GM19023 (cell line): ENCODE data around the gene ASPHD2.

Experiments
- ATAC-seq: cut with Tn5 transposase; IDR thresholded peaks from one replicate; pipeline ENCODE4 v1.9.1; 2021; ENCODE audit warnings: mild to moderate bottlenecking, moderate library complexity; ENCODE audit not compliant: unreplicated experiment

ASPHD2 gene

GRCh38 chr22:26471522-26471921 lies 42.5 kb downstream of the ASPHD2 start:
- no peak for ATAC-seq

DNA sequence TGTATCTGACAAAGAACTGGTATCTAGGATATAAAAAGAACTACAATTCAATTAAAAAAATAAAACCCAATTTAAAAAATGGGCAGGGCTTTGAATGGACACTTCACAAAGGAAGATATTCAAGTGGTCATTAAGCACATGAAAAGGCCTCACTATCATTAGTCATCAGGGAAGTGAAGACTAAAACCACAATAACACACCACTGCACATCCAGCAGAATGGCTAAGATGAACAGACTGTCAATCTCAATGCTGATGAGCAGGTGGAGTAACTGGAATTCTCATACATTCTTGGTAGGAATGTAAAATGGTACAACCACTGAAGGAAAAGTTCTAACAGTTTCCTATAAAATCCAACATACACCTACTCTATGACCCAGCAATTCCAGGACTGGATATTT lies 45.6 kb downstream of the ASPHD2 start:
- ATAC-seq: no peak

DNA sequence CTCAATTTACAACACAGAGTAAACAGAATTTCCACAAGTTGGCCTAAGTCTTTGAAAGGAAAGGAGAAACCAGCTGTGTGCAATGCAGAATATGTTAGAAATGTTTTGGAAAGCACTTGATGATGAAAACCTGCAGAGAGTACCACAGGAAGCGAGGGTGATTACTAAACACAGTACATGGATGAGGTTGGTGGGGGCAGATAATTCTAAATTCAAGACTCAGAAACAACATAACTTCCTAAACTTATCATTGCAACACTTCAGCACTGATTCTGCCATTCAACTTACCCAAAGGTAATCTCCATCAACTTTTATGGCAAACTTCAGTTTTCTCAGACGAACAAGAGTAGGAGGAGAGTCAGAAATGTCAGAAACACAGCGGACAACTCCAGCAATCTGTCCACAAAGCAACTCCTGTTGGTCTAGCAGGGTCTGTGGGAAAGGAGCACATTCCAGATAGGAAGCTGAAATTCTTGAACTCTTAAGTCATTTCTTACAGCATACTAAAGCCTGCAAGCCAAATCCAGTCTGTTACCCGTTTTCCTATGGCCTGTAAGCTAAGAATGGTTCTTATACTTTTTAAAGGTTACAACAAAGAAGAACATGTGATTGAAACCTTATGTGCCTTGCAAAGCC lies 47.8 kb downstream of the ASPHD2 start:
- ATAC-seq: no peak

GRCh38 chr22:26477341-26477731 lies 48.3 kb downstream of the ASPHD2 start:
- no peak for ATAC-seq

GRCh38 chr22:26479043-26479791 lies 50.2 kb downstream of the ASPHD2 start:
- no peak for ATAC-seq

GRCh38 chr22:26479792-26480610 lies 50.9 kb downstream of the ASPHD2 start:
- no peak for ATAC-seq

DNA sequence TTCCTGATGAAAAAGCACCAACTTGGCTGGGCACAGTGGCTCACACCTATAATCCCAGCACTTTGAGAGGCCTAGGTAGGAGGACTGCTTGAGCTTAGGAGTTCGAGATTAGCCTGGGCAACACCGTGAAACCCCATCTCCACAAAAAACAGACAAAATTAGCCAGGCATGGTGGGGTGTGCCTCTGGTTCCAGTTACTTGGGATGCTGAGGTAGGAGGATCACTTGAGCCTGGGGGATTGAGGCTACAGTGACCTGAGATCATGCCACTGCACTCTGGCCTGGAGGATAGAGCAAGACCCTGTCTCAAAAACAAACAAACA lies 51.5 kb downstream of the ASPHD2 start:
- no peak for ATAC-seq

GRCh38 chr22:26481112-26481693 lies 52.1 kb downstream of the ASPHD2 start:
- ATAC-seq: no peak

- no peak for ATAC-seq
Observed at GRCh38 chr22:26481694-26482093, 52.6 kb downstream of the ASPHD2 start.

- ATAC-seq: no peak
Observed at GRCh38 chr22:26482161-26482560, 53.1 kb downstream of the ASPHD2 start.

GRCh38 chr22:26483043-26483438 lies 54.0 kb downstream of the ASPHD2 start:
- no peak for ATAC-seq

- ATAC-seq: peak; percentile 79
Observed at GRCh38 chr22:26483439-26484359, 54.6 kb downstream of the ASPHD2 start, which contains the start of the genes HPS4 and SRRD. HPS4 (minus strand) TSS chr22:26483783; CDS start chr22:26481762, 2,021 bp downstream. SRRD (plus strand) TSS chr22:26483877; CDS start chr22:26483891, 14 bp downstream.

DNA sequence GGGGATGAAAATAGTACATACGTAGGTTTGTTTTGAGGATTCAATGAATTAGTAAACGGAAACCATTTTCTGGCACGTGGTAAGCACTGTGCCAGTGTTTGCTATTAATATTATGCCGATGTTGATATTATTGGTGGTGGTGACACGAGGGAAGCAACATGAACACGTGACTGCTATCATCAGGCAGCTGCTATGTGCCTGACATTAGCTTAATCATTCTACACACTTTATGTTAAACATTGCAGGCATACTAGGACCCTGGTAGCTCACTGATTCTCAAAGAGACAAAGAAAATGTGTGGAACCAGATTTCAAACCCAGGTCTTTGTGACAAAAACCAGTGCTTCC lies 55.3 kb downstream of the ASPHD2 start:
- ATAC-seq: no peak

DNA sequence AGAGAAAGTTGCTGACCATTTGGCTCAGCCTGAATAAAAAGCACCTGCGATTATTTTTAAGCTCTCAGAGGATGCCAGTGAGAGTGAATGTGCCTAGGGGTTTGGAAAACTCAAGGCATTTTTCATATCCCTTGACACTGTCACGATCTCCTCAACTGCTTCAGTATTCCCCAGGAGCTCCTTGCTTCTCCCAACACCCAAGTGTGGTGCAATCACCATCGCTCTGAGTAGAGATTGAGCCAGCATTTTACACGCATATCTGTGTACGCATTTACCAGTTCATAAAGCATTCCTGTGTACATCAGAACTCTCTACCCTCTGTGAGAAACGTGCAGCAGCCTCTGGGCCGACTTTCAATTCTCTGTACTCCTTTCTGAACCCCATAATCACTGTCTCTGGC lies 56.0 kb downstream of the ASPHD2 start:
- no peak for ATAC-seq

GRCh38 chr22:26485806-26486390 lies 56.8 kb downstream of the ASPHD2 start:
- no peak for ATAC-seq

GRCh38 chr22:26486394-26486793 lies 57.3 kb downstream of the ASPHD2 start:
- ATAC-seq: no peak

DNA sequence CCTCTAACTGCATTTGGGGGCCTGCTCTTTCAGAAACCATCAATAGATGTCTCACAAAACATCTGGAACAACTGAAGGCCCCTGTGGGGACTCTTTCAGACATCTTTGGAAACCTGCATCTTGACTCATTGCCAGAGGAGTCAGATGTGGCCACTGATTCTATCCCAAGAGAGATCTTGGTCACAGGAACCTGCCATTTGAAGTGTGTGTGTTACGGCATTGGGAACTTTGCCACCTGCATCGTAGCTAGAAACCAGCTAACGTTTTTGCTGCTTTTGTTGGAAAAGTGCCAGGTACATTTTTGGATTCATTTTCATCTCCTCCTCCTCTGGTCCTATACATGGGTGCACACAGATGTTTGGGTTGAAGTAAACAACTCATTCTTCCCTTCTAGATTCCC lies 58.9 kb downstream of the ASPHD2 start:
- no peak for ATAC-seq

- no peak for ATAC-seq
Observed at GRCh38 chr22:26489447-26490036, 60.5 kb downstream of the ASPHD2 start.

- no peak for ATAC-seq
Observed at GRCh38 chr22:26492220-26492619, 63.2 kb downstream of the ASPHD2 start.

- no peak for ATAC-seq
Observed at GRCh38 chr22:26494506-26494905, 65.4 kb downstream of the ASPHD2 start.
